Right lobe of liver (tissue), 4 donors: ENCODE measurements around the gene OR2H1.

Source experiments
- POLR2A ChIP-seq: fragments of 450-650 bp; IDR thresholded peaks from one replicate; pipeline ENCODE4 v1.6.1; 2017; ENCODE audit warnings: antibody characterized with exemption, mild to moderate bottlenecking
- TF ChIP-seq, protein P1 (sequence below), 4 donors: fragments of 200-600 bp in 3 of 4; fragments of 450-650 bp in 1 of 4; IDR thresholded peaks; one replicate each; pipeline versions ENCODE4 v1.5.1 to v1.8.0; 2016 to 2022; ENCODE audit warnings: antibody characterized with exemption in 4 of 4, mild to moderate bottlenecking in 2 of 4
- donor health status: DM: no; HTN: no; CAD: no.
- donor health status: DM: no; HTN: no; CAD: no.
- donor health status: DM: no; HTN: yes; CAD: no.

- TF ChIP-seq, protein P1, sequence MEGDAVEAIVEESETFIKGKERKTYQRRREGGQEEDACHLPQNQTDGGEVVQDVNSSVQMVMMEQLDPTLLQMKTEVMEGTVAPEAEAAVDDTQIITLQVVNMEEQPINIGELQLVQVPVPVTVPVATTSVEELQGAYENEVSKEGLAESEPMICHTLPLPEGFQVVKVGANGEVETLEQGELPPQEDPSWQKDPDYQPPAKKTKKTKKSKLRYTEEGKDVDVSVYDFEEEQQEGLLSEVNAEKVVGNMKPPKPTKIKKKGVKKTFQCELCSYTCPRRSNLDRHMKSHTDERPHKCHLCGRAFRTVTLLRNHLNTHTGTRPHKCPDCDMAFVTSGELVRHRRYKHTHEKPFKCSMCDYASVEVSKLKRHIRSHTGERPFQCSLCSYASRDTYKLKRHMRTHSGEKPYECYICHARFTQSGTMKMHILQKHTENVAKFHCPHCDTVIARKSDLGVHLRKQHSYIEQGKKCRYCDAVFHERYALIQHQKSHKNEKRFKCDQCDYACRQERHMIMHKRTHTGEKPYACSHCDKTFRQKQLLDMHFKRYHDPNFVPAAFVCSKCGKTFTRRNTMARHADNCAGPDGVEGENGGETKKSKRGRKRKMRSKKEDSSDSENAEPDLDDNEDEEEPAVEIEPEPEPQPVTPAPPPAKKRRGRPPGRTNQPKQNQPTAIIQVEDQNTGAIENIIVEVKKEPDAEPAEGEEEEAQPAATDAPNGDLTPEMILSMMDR (IDR thresholded peaks at IDR 0.05) = no peak
- no peak for TF ChIP-seq POLR2A
Observed at GRCh38 chr6:29425075-29425474, 31.9 kb upstream of the OR2H1 start.
